NCI-H2196 (cell line): Measurements from ENCODE around the gene RNF17.
A peak's percentile ranks its signal among the peaks of the same experiment; 100 is the strongest.

ENCODE experiments used
- DNase-seq: peaks from one replicate; lab custom pipeline; 2025; ENCODE audit not compliant: unreplicated experiment; lab: John Stamatoyannopoulos, UW

The RNF17 gene

DNA sequence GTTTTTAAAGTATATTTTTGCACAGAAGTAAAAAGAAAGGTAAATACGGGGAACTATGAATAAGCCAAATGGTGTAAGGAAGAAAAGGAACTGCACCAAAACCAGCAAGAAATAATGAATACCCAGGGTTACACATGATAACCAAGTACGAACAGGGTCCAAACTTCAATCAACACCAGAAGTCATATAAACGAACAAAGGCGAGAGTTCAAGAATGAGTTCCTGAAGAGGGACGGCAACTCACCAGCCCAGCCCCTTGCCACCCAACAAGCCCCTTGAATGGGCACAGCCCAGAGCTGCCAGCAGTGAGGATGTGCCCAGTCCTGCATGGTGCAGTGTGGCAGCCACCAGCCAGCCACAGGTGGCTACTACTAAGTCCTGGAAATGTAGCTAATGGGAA, 132.1 kb downstream of the RNF17 start:
- no peak for DNase-seq

DNA sequence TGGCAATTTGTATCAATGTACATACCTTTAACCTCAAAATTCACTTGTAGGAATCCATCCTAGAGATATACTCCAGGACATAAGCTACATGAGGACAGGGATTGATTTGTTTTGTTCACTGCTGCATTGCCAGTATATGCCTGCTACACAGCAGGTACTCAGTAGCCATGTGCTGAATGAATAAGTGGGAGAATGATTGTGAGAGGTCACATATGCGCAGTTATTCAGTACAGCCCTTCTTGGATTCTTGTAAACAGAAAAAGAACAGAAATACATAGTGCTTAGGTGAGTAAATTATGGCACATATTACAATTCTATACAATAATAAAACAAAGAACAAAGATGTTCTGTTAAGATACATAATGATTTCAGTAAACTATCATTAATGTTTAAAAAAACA, 133.3 kb downstream of the RNF17 start:
- DNase-seq: no peak

DNA sequence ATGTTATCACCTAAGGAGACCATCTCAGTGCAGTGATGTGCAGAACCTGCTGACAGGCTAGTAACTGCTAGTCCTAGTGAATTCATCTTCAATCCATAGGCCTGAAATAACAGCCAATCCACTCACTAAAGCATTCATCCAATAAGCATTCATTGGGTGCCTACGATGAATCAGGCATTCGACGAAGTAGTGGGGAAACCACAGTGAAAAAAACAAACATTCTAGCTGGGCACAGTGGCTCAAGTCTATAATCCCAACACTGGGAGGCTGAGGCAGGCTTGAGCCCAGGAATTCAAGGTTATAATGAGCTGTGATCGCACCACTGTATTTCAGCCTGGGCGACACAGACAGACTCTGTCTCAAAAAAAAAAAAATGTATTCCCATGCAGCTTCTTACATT, 135.6 kb downstream of the RNF17 start:
- DNase-seq: no peak

DNA sequence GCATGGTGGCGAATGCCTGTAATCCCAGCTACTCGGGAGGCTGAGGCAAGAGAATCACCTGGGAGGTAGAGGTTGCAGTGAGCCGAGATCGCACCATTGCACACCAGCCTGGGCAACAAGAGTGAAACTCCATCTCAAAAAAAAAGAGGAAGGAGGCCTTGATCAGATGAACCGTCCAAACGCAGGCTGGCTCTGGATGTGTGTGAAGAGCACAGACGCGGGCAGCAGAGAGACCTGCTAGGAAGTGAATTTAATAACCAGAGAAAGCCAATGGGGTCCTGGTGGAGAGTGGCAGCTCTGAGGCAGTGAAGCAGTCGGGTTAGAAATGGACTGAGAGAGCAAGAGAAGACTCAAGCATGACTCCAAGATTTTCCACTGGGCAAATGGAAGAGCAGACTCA, 136.5 kb downstream of the RNF17 start:
- no peak for DNase-seq

DNA sequence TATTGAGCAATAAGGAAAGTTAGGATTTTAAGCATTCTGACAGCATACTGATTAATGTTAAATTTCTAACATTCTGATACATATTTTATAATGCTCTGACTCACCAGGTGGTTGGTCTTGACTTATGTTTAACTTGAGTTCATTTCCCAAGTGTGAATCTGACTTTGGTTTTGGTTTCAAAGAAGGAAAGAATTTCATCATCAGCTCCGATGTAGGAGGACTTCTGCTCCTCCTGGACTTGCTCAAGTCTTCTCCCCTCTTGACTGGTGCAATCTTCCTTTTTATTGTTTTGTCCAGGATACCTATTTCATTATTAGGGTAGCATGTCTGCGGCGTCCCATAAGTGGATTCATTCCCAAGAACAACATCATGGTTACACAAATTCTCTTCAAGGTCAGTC, 141.3 kb downstream of the RNF17 start:
- DNase-seq: no peak

DNA sequence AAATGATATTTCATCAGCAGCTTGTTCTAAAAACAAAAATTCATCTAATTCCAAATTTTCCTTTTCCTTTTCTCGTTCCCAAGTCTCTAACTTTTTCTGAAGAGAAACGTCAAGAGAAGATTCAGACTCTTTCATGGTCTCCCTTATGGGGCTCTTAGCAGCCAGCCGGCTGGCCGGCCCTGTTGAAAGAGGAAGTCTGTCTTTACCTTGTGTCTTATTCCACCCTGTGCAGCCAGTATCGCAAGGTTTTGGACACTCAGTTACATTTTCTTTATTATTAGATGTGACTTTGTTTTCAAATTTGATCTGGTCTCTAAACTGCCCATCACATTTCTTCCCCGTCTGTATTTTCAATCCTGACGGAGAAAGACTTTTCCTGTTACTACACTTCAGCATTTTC, 142.3 kb downstream of the RNF17 start:
- no peak for DNase-seq

DNA sequence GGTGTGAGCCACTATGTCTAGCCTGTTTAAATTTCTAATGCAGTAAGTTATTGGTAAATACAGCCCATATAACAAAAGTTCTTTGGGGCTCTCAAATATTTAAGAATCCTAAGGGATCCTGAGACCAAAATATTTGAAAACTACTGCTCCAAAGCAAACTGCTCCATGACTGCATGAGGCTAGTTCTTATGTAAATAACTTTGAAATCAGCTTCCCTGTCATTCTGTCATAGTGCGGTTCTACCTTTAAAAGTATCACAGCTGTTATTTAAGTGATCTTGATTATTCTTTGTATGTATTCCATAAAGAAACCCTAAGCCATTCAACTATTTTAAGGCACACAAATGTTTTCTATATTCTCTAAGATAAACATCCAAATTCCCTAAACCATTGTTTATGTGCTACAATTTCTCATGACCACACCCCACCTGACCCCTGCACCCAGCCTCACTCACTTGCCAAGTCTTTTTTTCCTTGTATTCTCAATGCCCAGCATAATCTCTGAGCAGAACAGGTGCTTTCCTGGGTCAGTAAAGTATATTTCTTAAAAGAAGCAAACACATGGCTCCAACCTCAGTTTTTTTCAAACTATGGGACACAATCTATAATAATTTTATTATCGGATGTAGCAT, 146.6 kb downstream of the RNF17 start:
- no peak for DNase-seq

DNA sequence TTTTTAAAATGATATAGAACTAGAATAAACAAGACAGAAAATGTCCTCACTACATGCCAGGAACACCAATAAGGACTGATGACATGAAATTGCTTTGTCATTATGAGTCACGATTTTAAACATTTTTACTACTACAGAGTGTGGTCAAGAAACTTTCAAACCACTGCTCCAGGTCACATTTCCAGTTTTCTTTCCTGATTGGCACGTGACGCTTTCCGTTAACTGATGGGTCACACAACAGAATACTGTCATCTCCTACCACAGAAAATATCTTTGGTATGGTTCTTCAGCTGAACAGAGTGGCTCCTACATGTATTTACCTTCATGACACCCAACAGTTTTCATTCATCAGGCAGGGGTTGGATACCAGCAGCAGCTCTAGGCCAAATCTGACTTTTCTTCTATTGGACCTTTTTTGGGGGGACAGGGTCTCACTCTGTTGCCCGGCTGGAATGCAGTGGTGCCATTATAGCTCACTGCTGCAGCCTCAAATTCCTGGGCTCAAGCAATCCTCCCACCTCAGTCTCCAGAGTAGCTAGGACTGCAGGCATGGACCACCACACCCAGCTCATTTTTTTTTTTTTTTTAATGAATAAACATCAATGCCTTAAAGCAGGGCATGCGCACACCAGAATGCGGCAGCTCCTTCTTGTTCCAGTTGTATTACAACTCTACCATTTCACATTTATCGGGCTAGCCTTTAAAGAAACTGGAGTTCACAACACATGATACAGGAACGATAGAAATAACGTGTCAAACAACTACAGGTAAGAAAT, 147.4 kb downstream of the RNF17 start:
- no peak for DNase-seq

DNA sequence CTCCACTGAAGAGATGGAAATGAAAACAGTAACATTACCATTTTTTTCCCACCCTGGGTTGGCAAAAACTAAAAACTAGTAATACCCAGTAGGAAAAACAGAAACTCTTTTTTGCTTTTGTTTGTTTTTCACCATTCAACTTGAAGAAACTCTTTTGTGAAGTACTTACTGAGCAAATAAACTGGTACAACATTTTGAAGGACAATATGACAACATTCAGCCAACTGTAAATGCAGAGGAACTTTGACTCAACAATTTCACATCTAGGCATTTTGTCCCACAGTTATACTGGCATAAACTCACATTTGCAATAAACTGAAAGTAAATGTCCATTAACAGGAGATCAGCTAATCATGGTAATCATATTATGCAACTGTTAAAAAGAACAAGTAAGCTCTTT, 152.5 kb downstream of the RNF17 start:
- no peak for DNase-seq

DNA sequence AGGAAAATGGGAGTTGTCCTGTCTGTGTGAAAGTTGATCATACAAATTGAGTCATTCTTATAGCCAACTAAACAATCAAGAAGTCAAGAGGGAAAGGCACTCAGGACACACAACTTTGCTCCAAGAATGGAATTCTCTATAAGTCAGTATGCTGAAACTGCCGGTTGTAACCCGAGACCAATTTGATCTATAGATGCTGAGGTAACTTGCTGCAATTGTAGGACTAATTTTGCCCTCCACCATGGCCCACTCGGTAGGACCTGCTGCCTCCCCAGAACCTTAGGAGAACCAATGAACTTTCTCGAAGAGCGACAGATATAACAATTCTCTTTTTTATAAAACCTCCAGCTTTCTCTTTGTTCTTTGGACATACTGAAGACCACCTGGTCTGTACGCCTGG, 157.0 kb downstream of the RNF17 start:
- DNase-seq: no peak

DNA sequence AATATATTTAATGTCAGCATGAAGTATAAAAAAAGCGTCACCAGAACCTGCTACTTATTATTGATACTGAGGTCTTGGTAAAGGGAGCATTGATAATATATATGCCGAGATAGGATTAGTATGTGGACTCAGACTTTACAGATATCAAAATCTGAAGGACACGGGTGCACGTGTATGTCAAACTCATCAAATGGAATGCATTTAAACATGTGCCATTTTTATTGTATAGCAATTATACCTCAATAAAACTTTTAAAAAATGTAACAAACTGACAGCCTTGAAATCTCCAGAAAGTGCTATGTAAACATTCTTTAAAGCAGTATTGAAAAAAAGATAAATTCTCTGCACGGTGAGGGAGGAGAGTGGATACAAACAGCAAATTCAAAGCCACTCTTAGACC, 157.9 kb downstream of the RNF17 start:
- DNase-seq: no peak

DNA sequence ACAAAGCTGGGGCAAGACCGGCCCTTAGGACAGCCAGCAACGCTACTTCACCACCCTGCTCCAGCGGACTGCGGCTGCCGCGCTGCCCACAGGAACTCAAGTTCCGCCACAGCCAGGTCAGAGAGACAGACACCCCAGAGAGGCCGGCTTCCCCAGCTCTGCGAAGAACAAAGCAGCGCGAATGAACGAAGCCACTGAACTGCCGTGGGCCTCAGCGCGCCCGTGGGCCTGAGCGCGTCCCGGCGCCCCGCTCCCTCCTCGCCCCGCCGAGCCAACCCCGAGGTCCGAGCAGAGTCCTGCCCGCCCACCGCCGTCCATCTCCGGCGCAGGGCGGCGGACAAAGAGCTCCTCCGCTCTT, 158.4 kb downstream of the RNF17 start:
- no peak for DNase-seq

DNA sequence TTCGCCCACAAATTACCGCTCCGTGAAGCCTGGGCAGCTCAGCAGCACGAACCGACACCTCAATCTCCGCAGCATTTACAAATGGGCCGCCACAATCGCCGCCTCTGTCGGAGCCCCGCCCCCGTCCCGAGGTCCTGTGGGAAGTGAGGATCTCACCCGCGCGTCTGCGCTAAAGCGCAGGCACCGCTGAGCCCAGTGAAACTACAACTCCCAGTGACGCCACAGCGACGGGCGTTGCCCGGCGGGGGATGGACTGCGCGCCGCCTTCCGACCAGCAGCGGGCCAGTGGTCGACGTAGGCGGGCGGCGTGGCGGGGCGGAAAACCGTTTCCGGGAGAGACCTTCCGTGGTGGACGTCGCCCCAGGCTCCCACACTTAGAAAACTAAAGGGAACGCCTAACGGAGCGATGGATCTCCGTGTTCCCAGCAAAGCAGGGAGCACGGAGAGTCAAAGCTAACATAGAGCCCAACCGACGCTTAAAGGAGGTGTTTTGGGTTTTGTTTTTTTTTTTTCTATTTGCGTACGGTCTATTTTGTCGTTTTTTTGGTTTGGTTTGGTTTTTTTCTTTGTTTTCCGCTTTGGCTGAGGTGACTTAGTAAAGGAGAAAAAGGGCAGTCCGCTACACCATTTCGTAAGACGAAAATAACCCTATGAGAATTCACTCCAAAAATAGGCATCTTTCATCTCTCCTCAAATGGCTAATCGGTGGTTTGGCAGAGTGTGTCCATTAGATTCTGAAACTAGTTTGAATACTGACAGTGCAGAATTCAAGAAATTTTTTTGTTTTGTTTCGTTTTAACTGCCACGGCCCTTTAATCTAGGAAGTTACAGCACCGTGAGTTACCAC, 159.0 kb downstream of the RNF17 start:
- DNase-seq: peak; percentile 82

DNA sequence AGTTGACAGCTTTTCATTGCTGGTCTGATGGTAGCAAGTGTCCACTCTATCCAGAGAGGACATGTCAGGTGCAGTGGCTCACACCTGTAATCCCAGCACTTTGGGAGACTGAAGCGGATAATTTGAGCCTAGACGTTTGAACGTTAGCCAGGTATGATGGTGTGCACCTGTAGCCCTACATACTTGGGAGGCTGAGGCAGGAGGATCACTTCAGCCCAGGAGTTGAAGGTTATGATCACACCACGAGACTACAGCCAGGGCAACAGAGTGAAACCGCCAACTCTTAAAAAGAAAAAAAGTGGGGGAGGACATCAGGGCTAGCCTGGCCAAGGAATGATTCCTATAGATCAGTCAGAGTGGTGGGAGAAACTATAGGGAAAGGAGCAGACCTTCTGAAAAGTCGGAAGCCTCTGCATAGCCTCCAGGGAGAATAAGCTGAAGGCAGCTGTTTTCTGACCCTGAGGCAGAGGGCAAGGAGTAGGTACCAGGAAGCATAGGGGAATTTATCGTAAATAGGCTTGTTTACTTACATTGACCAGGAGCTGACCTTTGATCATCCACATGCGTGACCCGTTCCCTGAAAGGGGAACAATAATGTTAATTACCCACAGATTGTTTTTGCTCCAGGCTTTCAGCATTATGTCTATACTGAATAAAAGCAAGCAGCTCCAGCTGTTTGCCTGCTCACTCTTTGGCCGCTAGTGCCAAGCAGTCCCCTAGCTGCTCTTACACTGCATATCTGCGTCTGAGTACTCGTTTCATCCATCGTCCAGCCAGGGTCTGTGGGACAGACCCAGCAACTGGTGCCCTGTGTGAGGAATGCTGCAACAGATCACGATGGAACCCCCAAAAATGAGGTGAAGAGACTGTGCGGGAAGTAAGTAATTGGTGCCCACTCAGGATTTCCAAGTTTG, 161.6 kb downstream of the RNF17 start:
- no peak for DNase-seq

DNA sequence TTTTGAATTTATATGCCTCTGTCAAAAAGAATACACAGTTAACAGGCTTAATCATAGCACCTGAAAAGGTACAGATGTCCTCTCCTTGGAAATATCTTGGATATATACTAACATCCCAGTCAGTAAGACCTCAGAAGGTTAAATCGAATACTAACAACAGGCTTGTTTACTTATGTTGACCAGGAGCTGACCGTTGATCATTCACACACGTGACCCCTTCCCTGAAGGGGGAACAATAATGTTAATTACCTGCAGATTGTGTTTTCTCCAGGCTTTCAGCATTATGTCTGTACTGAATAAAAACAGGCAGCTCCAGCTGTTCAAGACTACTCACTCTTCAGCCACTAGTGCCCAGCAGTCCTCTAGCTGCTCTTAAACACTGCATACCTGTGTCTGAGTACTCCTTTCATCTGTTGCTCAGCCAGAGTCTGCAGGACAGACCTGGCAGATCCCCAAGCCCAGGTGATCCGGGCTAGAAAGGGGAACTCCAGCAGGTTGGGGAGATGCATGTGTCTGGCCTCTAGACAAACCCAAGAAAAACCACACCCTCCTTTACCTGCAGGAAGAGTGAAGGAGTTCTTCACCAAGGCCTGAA, 163.9 kb downstream of the RNF17 start:
- no peak for DNase-seq

DNA sequence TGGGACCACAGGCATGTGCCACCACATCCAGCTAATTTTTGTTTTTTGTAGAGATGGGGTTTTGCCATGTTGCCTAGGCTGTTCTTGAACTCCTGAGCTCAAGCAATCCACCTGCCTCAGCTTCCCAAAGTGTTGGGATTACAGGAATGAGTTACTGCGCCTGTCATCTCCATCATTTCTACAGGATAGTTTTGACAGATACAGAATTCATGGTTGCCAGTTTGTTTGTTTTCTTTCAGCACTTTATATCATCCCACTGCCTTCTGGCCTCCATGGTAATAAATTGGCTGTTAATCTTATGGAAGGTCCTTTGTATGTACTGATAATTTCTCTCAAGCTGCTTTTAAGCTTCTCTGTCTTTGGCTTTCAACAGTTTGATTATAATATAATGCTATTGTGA, 165.2 kb downstream of the RNF17 start:
- DNase-seq: no peak
